Endothelial cell of umbilical vein (primary cell): Measurements from ENCODE around the gene ULK4. TPM values are rescaled to one million over a fixed set of nuclear protein-coding genes. Genes with fewer than 3 reads are reported as not detected.

Experiments
- BruUV-seq: library from RNA; stranded (reverse); fragments of 400-500 nt; replicated peaks from 2 replicates; lab custom pipeline; 2021; lab: Mats Ljungman, UMichigan
- CTCF ChIA-PET: fragments of 300-600, 350-600 bp; sonication (Branson Sonifier 250); formaldehyde crosslinking; loops from one replicate; lab custom pipeline; 2021; ENCODE audit warnings: antibody characterized with exemption, inconsistent platforms; lab: Charles Lee
- POLR2A ChIA-PET: fragments of 300-600, 350-600 bp; sonication (Branson Sonifier 250); formaldehyde crosslinking; loops from one replicate; lab custom pipeline; 2021; ENCODE audit warnings: antibody characterized with exemption, inconsistent platforms; lab: Charles Lee
- DNase-seq: peaks from one replicate; pipeline ENCODE4 v3.0.0-alpha.2; 2011; ENCODE audit warnings: low read depth, low spot score
- FAIRE-seq: peaks from 2 replicates; lab custom pipeline; 2011; peaks lifted over from hg19 to GRCh38; lab: Jason Lieb, UNC
- H2AFZ ChIP-seq: 2 replicates; pipeline ENCODE4 v1.6.0; 2012; ENCODE audit warnings: low read depth, low read length, control low read depth, inconsistent platforms
- H3K27ac ChIP-seq: 2 replicates; pipeline ENCODE4 v1.5.1; 2011; ENCODE audit warnings: low read depth, mild to moderate bottlenecking, control low read depth, low read length, moderate library complexity; ENCODE audit not compliant: insufficient read depth
- H3K27me3 ChIP-seq, 2 experiments: 2 replicates each; pipeline versions ENCODE4 v1.6.0 to v1.6.1; 2011; ENCODE audit warnings: low read length in 2 of 2, mixed read lengths in 1 of 2; ENCODE audit not compliant: control insufficient read depth in 2 of 2, insufficient read depth in 2 of 2
- H3K36me3 ChIP-seq, 2 experiments: 2 replicates in 1 of 2; 3 replicates in 1 of 2; pipeline ENCODE4 v1.5.1; 2011; ENCODE audit warnings: low read length in 2 of 2, mild to moderate bottlenecking in 1 of 2, moderate library complexity in 1 of 2; ENCODE audit not compliant: control insufficient read depth in 2 of 2, insufficient read depth in 2 of 2; ENCODE audit errors: extremely low read depth in 1 of 2
- H3K4me1 ChIP-seq: 3 replicates; pipeline ENCODE4 v1.5.1; 2011; ENCODE audit warnings: mild to moderate bottlenecking, low read length; ENCODE audit not compliant: control insufficient read depth, insufficient read depth; ENCODE audit errors: extremely low read depth
- H3K4me2 ChIP-seq: 2 replicates; pipeline ENCODE4 v1.6.1; 2011; ENCODE audit warnings: low read length, control low read depth, mixed read lengths; ENCODE audit not compliant: insufficient read depth
- H3K4me3 ChIP-seq, 3 experiments: fragments of 200-600 bp in 1 of 3; sonication (generic), shearing (Covaris generic) in 1 of 3; replicated peaks in 1 of 3; 2 replicates each; pipeline ENCODE4 v1.5.1; 2011 to 2016; ENCODE audit warnings: control low read depth in 3 of 3, low read length in 3 of 3, mild to moderate bottlenecking in 2 of 3, inconsistent platforms in 1 of 3, low read depth in 1 of 3, moderate library complexity in 1 of 3; ENCODE audit not compliant: insufficient read depth in 1 of 3
- H3K79me2 ChIP-seq: 2 replicates; pipeline ENCODE4 v1.6.0; 2012; ENCODE audit warnings: low read length, inconsistent platforms; ENCODE audit not compliant: control insufficient read depth, insufficient read depth
- H3K9ac ChIP-seq: replicated peaks from 2 replicates; pipeline ENCODE3; 2011; ENCODE audit warnings: low read length, control low read depth; ENCODE audit not compliant: insufficient read depth; ENCODE audit errors: extremely low read depth
- H3K9me1 ChIP-seq: replicated peaks from 3 replicates; pipeline ENCODE4 v1.6.0; 2011; ENCODE audit warnings: mild to moderate bottlenecking, low read length; ENCODE audit not compliant: control insufficient read depth, insufficient read depth; ENCODE audit errors: extremely low read depth
- H3K9me3 ChIP-seq: replicated peaks from 2 replicates; pipeline ENCODE4 v1.5.1; 2012; ENCODE audit warnings: low read length, inconsistent platforms; ENCODE audit not compliant: control insufficient read depth, insufficient read depth
- H4K20me1 ChIP-seq: replicated peaks from 2 replicates; pipeline ENCODE3; 2011; ENCODE audit warnings: mild to moderate bottlenecking, low read length; ENCODE audit not compliant: control insufficient read depth, insufficient read depth; ENCODE audit errors: extremely low read depth
- EZH2 ChIP-seq: IDR thresholded peaks from 2 replicates; pipeline ENCODE4 v1.6.1; 2012; ENCODE audit warnings: borderline replicate concordance, low read depth, mild to moderate bottlenecking, moderate library complexity, low read length, inconsistent platforms; ENCODE audit not compliant: severe bottlenecking
- FOS ChIP-seq: IDR thresholded peaks from 2 replicates; pipeline ENCODE4 v1.6.1; 2011; ENCODE audit warnings: mild to moderate bottlenecking, low read length, moderate library complexity, borderline replicate concordance; ENCODE audit not compliant: insufficient read depth
- GATA2 ChIP-seq: IDR thresholded peaks from 2 replicates; pipeline ENCODE4 v1.7.0; 2011; ENCODE audit warnings: low read depth, mild to moderate bottlenecking, moderate library complexity, mixed read lengths, low read length; ENCODE audit not compliant: insufficient read length, insufficient read depth
- JUN ChIP-seq: IDR thresholded peaks from 2 replicates; pipeline ENCODE4 v1.6.1; 2011; ENCODE audit warnings: borderline replicate concordance, low read depth; ENCODE audit not compliant: insufficient read length, insufficient read depth
- MAX ChIP-seq: IDR thresholded peaks from 2 replicates; pipeline ENCODE4 v1.6.1; 2011; ENCODE audit not compliant: insufficient read depth, insufficient read length
- MYC ChIP-seq: IDR thresholded peaks from one replicate; pipeline ENCODE4 v1.6.1; 2011; ENCODE audit warnings: mild to moderate bottlenecking, low read depth, low read length
- POLR2A ChIP-seq: IDR thresholded peaks from 2 replicates; pipeline ENCODE4 v1.6.1; 2012; ENCODE audit warnings: low read depth, mild to moderate bottlenecking, control low read depth, low read length
- POLR2AphosphoS5 ChIP-seq: IDR thresholded peaks from 2 replicates; pipeline ENCODE4 v1.6.1; 2012; ENCODE audit warnings: low read depth, mild to moderate bottlenecking, control low read depth, low read length, moderate library complexity; ENCODE audit not compliant: insufficient read depth
- dilution Hi-C: fragments of 300-500 bp; cut with MboI; formaldehyde crosslinking; loops from one replicate; pipeline ENCODE4 v1.15.0; 2019; ENCODE audit warnings: low sequenced_read_pairs; ENCODE audit not compliant: extremely low pct_ligation_motif_present
- intact Hi-C: fragments of 100-400 bp; cut with micrococcal nuclease; formaldehyde crosslinking; loops from one replicate; pipeline ENCODE4 v1.10.0; 2022
- polyA plus RNA-seq, 4 experiments: library from polyadenylated mRNA; depleted of rRNA in 3 of 4; stranded (reverse) in 3 of 4; unstranded in 1 of 4; fragments of >200 nt; gene quantifications; 2 replicates each; pipeline versions ENCODE4 v1.2.1 to v1.2.3, GENCODE V29; 2011 to 2012; ENCODE audit warnings: missing spikeins in 1 of 4
- total RNA-seq: library from RNA; stranded (reverse); gene quantifications from 2 replicates; pipeline ENCODE4 v1.2.3, GENCODE V29; 2021
- TF ChIP-seq, protein P1 (sequence below), 2 donors: IDR thresholded peaks; 1 replicate in 1 of 2; 2 replicates in 1 of 2; pipeline ENCODE4 v1.5.1; 2011; ENCODE audit warnings: low read length in 2 of 2, mild to moderate bottlenecking in 2 of 2, moderate library complexity in 2 of 2, control low read depth in 1 of 2, inconsistent platforms in 1 of 2, low read depth in 1 of 2; ENCODE audit not compliant: insufficient read depth in 1 of 2; ENCODE audit errors: extremely low read depth in 1 of 2

ULK4 gene
- total and polyA plus RNA-seq, 2 donors (not counting 3 experiments of a cell fraction or from before 2014, with no cell fraction given), result 3.3 to 16.0 TPM

GRCh38 chr3:41612853-41613252 is 349.1 kb downstream of the ULK4 start:
- CTCF ChIA-PET, result no interaction called here
- BruUV-seq, result no TSS peak
- no peak for TF ChIP-seq POLR2AphosphoS5
- no peak for TF ChIP-seq EZH2
- TF ChIP-seq POLR2A, result no peak
- TF ChIP-seq MYC, result no peak
- no peak for TF ChIP-seq MAX
- no peak for TF ChIP-seq GATA2
- TF ChIP-seq, protein P1, sequence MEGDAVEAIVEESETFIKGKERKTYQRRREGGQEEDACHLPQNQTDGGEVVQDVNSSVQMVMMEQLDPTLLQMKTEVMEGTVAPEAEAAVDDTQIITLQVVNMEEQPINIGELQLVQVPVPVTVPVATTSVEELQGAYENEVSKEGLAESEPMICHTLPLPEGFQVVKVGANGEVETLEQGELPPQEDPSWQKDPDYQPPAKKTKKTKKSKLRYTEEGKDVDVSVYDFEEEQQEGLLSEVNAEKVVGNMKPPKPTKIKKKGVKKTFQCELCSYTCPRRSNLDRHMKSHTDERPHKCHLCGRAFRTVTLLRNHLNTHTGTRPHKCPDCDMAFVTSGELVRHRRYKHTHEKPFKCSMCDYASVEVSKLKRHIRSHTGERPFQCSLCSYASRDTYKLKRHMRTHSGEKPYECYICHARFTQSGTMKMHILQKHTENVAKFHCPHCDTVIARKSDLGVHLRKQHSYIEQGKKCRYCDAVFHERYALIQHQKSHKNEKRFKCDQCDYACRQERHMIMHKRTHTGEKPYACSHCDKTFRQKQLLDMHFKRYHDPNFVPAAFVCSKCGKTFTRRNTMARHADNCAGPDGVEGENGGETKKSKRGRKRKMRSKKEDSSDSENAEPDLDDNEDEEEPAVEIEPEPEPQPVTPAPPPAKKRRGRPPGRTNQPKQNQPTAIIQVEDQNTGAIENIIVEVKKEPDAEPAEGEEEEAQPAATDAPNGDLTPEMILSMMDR (IDR thresholded peaks at IDR 0.05; ENCODE audit: extremely low read depth in 1 of 2, insufficient read depth in 1 of 2, low read depth in 1 of 2, low read length in 2 of 2), result no peak
- TF ChIP-seq FOS, result no peak
- TF ChIP-seq JUN, result no peak
- no peak overlapping the region for H3K4me3 ChIP-seq
- DNase-seq (no peak), FAIRE-seq (no peak)
- no peaks in the 10 kb centered on the region for H3K4me1 ChIP-seq
- intact Hi-C loops (no loop called here), dilution Hi-C loops (no loop called here)
- H3K4me2 ChIP-seq, result no peak overlapping the region
- H3K27me3 ChIP-seq, result no peaks in the 10 kb centered on the region
- no peak overlapping the region for H3K9ac ChIP-seq
- no peak overlapping the region for H2AFZ ChIP-seq
- no peaks in the 10 kb centered on the region for H3K9me1 ChIP-seq
- H3K27ac ChIP-seq, result no peak overlapping the region
- no peaks in the 10 kb centered on the region for H3K9me3 ChIP-seq
- H3K36me3 ChIP-seq, result no peaks in the 10 kb centered on the region
- H4K20me1 ChIP-seq, result no peaks in the 10 kb centered on the region
- H3K79me2 ChIP-seq, result no peaks in the 10 kb centered on the region
- POLR2A ChIA-PET, result no interaction called here
